KOPT-K1 (cell line): Measurements from ENCODE around the gene PPM1D.
"Not testable (repeated sequence)": the region's sequence is repeated elsewhere in the genome, so short reads cannot be mapped to it uniquely, and the experiment has no call there.

Experiments used
- H3K27ac ChIP-seq: fragments of 200-600 bp; sonication (generic); 2 replicates; pipeline ENCODE4 v1.5.1; 2016; ENCODE audit warnings: antibody characterized with exemption, mild to moderate bottlenecking, low read depth, low read length; ENCODE audit not compliant: poor library complexity, severe bottlenecking
- H3K36me3 ChIP-seq: fragments of 200-600 bp; sonication (generic); 2 replicates; pipeline ENCODE4 v1.5.1; 2017; ENCODE audit warnings: antibody characterized with exemption, mild to moderate bottlenecking, low read length, moderate library complexity; ENCODE audit not compliant: insufficient read depth
- H3K9me3 ChIP-seq: fragments of 200-600 bp; sonication (generic); 2 replicates; pipeline ENCODE4 v1.5.1; 2017; ENCODE audit warnings: antibody characterized with exemption, low read length, mild to moderate bottlenecking; ENCODE audit not compliant: insufficient read depth, poor library complexity, severe bottlenecking

PPM1D gene

DNA sequence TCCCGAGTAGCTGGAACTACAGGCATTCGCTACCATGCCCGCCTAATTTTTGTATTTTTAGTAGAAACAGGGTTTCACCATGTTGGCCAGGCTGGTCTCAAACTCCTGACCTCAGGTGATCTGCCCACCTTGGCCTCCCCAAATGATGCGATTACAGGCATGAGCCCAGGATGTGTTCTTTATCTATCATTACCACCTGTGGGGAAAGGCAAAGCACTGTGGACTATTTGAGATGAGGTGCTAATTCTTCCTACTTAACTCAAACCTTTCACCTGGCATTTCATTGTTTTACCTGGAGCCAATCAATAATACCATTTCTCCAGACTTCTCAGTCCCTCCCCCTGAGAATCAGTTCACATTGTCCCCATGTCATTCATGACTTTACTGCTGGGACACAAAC, 20.4 kb upstream of the PPM1D start:
- no peak overlapping the region for H3K27ac ChIP-seq
- H3K9me3 ChIP-seq = no peaks in the 10 kb centered on the region
- H3K36me3 ChIP-seq = no peaks in the 10 kb centered on the region

DNA sequence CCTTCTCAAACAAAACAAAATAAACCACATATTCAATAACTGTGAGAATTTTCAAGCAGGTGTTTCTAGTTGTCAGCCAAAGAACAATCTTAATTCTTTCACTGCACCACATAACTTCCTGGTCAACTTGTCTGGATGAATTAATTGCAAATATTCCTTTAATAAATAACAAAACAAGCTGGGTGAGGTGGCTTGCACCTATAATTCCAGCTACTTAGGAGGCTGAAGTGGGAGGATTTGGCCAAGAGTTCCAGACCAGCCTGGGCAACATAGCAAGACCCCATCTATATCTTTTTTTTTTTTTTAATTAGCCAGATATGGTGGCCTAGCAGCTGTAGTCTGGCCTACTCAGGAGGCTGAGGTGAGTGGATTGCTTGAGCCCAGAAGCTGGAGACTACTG, 17.0 kb upstream of the PPM1D start:
- Histone ChIP-seq H3K36me3 (no peaks in the 10 kb centered on the region), H3K9me3 (no peaks in the 10 kb centered on the region), H3K27ac (no peak overlapping the region)

DNA sequence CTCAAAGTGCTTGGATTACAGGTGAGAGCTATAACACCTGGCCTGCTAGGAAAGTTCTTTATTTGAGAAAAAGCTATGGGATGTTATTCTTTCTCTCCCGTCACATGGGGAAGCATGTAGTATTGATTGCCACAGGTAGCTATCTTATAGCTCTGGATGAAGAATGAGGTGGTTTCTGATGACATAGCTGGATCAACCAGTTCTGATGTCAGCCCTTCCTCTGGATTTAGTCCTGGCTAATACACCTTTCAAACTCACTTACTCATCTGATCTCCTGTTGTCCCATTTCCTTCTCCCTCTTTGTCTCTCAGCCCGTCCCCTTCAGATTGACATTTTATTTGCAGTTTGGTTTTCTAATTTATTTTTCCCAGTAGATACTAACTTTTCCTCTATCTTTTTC, 14.1 kb upstream of the PPM1D start:
- Histone ChIP-seq H3K27ac (no peak overlapping the region), H3K36me3 (no peaks in the 10 kb centered on the region), H3K9me3 (no peaks in the 10 kb centered on the region)

DNA sequence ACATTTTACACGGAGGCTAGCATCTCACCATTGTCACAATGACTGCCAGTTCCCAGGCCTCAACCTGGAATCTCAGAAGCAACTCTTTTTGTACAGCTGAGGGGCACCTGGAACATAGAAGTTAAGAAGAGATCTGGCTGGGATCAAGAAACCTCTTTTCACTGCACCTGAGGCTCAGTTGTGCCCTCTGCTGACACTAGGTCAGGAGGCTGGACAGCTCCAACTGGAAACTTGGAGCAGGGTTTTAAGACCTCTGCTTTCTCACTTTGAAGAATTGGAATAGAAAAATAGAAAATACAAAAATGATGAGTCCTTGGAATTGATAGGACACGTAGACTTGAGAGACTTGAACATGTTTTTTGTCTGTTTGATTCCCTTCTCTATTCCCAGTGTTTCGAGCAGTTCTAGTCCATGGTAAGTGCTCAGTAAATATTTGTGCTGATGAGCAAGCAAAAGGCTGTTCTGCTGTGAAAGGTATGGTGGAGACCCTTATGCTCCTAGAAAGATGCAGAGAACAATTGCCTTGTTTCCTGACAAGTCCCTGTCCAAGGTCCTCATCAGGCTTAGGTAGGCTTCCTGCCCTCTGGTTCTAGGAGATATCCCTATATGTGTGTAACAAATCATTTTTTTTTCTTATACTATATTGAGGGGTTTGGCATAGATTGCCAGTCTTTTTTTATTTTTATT, 13.6 kb upstream of the PPM1D start:
- no peak overlapping the region for H3K27ac ChIP-seq
- H3K36me3 ChIP-seq = no peaks in the 10 kb centered on the region
- no peaks in the 10 kb centered on the region for H3K9me3 ChIP-seq

DNA sequence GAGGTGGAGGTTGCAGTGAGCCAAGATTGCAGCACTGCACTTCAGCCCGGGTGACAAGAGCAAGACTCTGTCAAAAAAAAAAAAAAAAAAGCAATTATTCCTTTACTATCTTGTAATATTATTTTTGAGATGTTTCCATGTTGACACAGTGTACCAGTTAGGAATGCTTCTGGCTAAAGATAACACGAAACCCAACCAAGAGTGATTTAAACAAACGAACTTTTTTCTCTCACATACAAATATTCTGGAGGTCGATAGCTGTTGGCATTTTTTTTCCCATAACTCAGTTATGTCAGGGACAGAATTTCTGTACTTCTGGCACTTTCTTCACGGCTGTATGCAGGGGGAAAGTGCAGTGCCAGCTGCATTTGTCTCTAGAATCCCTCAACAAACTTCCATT, 9.9 kb upstream of the PPM1D start:
- Histone ChIP-seq H3K9me3 (no peaks in the 10 kb centered on the region), H3K36me3 (no peaks in the 10 kb centered on the region), H3K27ac (no peak overlapping the region)

DNA sequence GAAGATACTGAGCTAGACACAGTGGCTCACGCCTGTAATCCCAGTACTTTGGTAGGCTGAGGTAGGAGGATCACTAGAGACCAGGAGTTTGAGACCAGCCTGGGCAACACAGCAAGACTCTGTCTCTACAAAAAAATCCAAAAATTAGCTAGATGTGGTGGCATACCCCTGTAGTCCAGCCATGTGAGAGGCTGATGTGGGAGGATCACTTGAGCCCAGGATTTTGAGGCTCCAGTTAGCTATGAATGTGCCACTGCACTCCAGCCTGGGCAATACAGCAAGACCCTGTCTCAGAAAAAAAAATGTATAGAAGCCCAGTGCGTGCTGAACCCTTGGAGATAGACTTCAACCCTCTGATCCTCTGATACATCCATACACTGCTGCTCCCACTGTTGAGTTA, 7.2 kb upstream of the PPM1D start:
- no peak overlapping the region for H3K27ac ChIP-seq
- H3K9me3 ChIP-seq = no peaks in the 10 kb centered on the region
- no peaks in the 10 kb centered on the region for H3K36me3 ChIP-seq

DNA sequence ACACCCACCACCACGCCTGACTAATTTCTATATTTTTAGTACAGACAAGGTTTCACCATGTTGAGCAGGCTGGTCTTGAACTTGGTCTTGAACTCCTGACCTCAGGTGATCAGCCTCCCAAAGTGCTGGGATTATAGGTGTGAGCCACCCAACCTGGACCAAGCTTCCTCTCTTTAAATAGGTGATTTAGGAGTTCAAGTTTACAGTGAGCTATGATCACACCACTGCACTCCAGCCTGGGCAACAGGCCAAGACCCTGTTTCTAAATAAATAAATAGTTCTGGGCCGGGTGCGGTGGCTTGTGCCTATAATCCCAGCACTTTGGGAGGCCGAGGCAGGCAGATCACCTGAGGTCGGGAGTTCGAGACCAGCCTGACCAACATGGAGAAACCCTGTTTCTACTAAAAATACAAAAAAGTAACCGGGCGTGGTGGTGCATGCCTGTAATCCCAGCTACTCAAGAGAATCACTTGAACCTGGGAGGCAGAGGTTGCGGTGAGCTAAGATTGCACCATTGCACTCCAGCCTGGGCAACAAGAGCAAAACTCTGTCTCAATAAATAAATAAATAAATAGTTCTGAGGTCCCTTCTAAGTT, 6.5 kb upstream of the PPM1D start:
- not testable (repeated sequence) for H3K27ac ChIP-seq, H3K36me3 ChIP-seq, H3K9me3 ChIP-seq

DNA sequence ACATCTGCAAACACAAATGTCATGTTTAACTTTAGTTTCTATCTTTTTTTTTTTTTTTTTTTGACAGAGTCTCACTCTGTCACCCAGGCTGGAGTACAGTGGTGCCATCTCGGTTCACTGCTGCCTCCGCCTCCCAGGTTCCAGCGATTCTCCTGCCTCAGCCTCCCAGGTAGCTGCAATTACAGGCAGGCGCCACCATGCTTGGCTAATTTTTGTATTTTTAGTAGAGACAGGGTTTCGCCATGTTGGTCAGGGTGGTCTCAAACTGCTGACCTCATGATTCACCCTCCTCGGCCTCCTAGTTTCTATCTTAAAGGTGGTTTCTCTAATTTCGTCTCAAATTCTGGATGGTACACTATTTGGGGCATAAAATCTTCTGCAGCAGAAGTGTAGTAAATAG, 5.8 kb upstream of the PPM1D start:
- not testable (repeated sequence) for H3K9me3 ChIP-seq, H3K27ac ChIP-seq, H3K36me3 ChIP-seq

DNA sequence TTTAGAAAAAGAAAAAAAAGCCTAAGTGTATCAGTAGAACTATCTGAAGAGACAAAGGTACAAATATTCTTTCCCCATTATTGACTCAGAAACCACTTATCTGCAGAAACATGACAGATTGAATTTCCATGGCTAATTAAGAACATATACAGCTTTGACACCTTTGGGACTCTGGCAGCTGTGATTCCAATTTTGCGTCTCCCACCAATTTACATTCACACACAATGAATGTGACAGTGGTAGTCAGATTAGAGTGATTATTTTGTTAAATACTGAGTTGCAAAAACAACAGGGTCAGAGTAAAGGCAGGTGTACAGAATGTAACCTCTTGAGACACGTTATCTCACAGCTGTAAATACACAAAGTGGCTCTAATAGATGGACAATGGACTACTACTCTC, 5.3 kb upstream of the PPM1D start:
- Histone ChIP-seq H3K36me3 (no peaks in the 10 kb centered on the region), H3K9me3 (no peaks in the 10 kb centered on the region), H3K27ac (no peak overlapping the region)

DNA sequence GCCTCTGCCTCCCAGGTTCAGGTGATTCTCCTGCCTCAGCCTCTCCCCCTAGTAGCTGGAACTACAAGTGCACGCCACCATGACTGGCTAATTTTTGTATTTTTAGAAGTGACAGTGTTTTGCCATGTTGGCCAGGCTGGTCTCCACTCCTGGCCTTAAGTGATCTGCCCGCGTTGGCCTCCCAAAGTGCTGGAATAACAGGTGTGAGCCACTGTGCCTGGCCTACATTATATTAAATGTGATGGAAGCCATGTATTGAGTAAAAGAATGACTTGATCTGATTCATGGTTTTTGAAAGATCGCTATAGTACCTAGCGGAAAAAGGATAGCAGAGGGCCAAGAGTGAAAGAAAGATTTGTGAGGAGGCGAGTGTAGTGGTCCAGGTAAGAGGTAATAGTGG, 2.7 kb upstream of the PPM1D start:
- Histone ChIP-seq H3K27ac (no peak overlapping the region), H3K36me3 (no peaks in the 10 kb centered on the region), H3K9me3 (no peaks in the 10 kb centered on the region)

DNA sequence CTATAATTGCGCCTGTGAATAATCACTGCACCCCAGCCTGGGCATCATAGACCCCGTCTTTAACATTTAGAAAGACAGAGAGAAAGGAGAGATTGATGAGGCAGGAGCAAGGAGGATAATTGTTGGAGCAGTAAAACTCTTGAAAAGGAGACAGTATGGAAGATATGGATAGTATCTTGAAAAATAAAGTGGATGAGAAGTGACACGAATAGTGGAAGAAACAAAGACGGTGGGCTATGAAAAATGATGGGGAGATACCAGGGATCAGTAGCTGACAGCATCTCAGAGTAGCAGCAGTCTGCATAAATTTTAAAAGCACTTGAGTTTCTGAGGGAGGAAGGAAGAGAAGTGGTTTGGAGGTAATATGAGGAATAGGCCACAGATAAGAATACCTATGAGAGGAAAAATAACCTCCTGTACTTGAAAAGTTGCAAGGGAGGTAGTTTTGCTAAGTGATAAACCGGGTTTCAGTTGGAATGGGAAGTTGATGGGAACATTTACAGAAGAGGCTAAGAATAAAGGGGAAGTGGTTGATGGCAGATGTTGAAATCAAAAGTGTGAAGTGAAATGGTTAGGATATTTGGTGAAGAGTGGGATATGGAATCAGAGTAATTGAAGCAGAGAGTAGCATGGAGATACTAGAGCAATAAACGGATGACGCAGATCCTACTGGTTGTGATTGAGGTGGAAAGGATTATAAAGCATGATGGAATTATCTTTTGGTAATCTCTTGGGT, 1.8 kb upstream of the PPM1D start:
- no peaks in the 10 kb centered on the region for H3K36me3 ChIP-seq
- H3K9me3 ChIP-seq = no peaks in the 10 kb centered on the region

DNA sequence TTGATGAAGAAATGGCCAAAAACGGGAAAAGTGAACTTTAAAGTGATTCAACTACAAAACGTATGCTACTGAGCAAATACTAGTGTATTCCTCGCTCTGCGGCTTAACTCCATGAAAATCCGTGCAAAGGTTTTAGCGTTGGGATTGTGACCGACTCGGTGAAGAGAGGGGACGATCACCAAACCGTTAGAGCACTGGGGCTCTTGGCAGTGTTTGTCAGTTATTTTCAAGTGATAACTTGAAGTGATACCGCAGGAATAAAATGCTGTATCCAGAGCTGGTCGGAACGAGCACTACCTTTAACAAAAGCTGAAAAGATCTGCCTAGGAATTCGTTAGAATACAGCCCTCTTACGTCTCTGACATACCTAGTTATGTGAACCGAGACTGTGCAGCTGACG, 773 bp upstream of the PPM1D start:
- Histone ChIP-seq H3K9me3 (no peaks in the 10 kb centered on the region), H3K36me3 (no peaks in the 10 kb centered on the region), H3K27ac (peak overlapping the region; percentile 95)

More for the DNA sequence above, 1.8 kb upstream of the PPM1D start:
- H3K27ac ChIP-seq = no peak overlapping the region

DNA sequence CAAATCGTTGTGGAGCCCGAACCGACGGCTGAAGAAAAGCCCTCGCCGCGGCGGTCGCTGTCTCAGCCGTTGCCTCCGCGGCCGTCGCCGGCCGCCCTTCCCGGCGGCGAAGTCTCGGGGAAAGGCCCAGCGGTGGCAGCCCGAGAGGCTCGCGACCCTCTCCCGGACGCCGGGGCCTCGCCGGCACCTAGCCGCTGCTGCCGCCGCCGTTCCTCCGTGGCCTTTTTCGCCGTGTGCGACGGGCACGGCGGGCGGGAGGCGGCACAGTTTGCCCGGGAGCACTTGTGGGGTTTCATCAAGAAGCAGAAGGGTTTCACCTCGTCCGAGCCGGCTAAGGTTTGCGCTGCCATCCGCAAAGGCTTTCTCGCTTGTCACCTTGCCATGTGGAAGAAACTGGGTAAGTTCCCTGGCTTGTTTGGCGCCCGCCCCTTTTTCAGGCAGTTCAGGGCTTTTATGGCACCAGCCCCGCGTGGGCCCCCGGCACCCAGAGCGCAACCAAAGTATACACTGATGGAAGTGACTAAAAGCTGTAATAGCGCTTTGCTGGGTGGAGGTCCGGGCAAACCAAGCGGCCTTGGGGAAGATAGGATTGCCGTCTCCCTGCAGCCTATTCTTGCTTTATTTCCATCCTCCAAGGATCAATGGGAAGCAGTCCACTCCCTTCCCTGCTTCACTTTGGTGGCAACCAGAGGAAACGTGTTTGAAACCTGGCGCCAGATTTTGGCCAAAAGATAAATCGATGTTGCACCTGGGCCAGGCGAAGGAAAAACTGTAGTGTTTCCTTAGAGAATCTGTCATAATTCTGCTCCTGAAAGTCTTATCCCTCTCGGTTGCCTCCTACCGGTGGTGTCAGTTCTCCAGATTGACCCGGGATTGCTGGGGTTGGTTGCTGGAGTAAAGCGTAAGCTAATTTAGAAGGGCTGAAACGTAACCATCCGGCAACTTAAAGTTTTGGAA, 775 bp downstream of the PPM1D start:
- Histone ChIP-seq H3K9me3 (no peaks in the 10 kb centered on the region), H3K36me3 (no peaks in the 10 kb centered on the region), H3K27ac (peak overlapping the region; percentile 95)

DNA sequence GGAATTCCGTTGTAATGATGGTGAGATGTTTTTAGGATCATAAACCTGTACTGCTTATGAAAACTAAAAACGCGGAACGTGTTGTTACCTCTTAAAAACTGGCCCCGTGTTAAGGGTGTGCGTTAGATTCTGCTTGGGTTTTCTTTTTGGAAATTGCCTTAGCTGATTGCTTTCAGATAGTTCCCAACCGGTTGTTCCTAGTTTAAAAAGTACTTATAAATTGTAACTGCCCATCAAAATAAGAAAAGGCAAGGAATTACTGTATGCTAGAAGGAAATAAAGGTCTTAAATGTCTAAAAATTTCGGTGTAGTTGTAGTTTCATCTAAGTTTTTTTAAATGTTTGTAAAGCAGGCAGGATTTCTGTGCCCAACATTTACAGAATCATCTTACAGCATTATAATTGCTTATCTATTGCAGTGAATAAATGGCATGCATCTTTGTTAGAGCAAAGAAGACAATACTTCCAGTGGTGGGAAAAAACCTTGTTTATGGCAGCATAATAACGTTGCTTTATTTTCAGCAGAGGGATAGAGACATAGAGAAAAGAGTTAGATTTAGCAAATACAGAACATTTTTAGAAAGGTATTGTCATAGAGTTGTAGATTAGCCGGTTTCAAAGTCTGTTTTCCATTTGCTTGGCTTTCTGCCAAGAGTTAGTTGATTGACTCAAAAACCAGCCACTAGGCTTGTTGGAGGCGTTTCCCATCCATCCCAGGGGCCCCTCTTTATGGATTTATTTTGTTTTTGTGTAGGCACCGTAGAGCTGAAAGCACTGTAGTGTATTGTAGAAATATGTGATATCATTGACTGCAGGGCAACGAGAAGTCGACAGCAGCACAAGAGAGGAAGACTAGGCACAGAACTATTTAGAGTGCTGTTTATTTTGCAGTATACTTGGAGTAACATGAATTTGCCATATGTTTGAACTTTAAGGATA, 1.7 kb downstream of the PPM1D start:
- Histone ChIP-seq H3K27ac (peak overlapping the region; percentile 95), H3K9me3 (no peaks in the 10 kb centered on the region)

More for the DNA sequence above, 1.7 kb downstream of the PPM1D start:
- H3K36me3 ChIP-seq = no peaks in the 10 kb centered on the region
